Measurements from ENCODE around the gene LRP11. TPM values are rescaled to one million over a fixed set of nuclear protein-coding genes. Genes with fewer than 3 reads are reported as not detected.

The LRP11 gene
- total RNA-seq, 1 experiment from 2014 or later: 14.8 TPM

DNA sequence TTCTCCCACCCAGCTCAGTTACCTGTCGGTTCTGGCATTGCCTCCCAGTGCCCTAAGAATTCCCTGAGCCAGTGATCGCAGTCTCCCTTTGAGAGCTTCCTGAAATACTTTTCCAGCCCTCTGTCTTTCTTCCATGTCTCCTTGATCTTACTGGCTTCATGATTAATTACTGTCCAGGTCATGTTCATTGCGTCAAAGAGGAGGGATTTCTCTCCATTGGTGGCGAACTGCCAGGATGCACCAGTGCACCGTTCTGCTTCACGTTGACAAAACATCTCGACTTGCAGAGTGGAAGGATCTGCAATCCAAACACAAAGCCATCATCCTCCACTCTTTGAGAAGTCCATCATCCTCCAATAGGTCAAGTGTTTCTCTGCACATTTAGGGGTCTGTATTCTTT lies 25.2 kb upstream of the LRP11 start:
- Mint-ChIP-seq H3K4me1 (peaks cover 0 to 3% of the 10 kb centered on the region in 2 experiments; a peak in 2 of 4 replicates), H3K4me3 (no peak overlapping the region), H3K36me3 (ENCODE audit: insufficient read depth in 1 of 3, low read depth in 3 of 3) (no peaks in the 10 kb centered on the region), H3K27me3 (ENCODE audit: low read depth) (peaks cover 60% of the 10 kb centered on the region), H3K9me3 (no peaks in the 10 kb centered on the region), H3K27ac (no peak overlapping the region)
- H3K27ac ChIP-seq (ENCODE audit: insufficient read length, low read depth, low read length): no peak overlapping the region
- WGBS (ENCODE audit: extremely low coverage, insufficient read length, low lambda C conversion rate): no CpG with 5 or more reads among the region's 7 CpGs
- no peak overlapping the region for H2AFZ ChIP-seq (ENCODE audit: low read length)
- no peaks in the 10 kb centered on the region for H4K20me1 ChIP-seq (ENCODE audit: control insufficient read depth, insufficient read depth, insufficient read length)
- no peak overlapping the region for H2BK15ac ChIP-seq (ENCODE audit: low read depth, low read length)
- no peak overlapping the region for H3K9ac ChIP-seq (ENCODE audit: extremely low read depth, insufficient read length, low read length)
- no peaks in the 10 kb centered on the region for H3K23me2 ChIP-seq (ENCODE audit: insufficient read length, low read depth, low read length, poor library complexity, severe bottlenecking)
- no peak overlapping the region for H4K8ac ChIP-seq (replicated peaks; ENCODE audit: insufficient read length, low read depth, low read length)
- no peak overlapping the region for H2BK12ac ChIP-seq (ENCODE audit: insufficient read length, low read depth, low read length)
- no peak overlapping the region for H3K18ac ChIP-seq (ENCODE audit: insufficient read length, low read depth, low read length)
- H2AK5ac ChIP-seq (ENCODE audit: insufficient read length, low read length): no peak overlapping the region
- H2BK5ac ChIP-seq (ENCODE audit: insufficient read length, low read length): no peak overlapping the region
- H3K56ac ChIP-seq (ENCODE audit: insufficient read length, low read depth, low read length): no peak overlapping the region
- DNase-seq: no peak
- H3K23ac ChIP-seq (ENCODE audit: insufficient read length, low read depth, low read length): no peak overlapping the region
- H3K4me1 ChIP-seq (ENCODE audit: insufficient read depth, low read length): no peaks in the 10 kb centered on the region
- no peak overlapping the region for H4K5ac ChIP-seq (ENCODE audit: insufficient read length, low read depth, low read length)
- H3K27me3 ChIP-seq (ENCODE audit: insufficient read depth, low read length): no peaks in the 10 kb centered on the region
- no peak overlapping the region for H4K91ac ChIP-seq (ENCODE audit: insufficient read length, low read depth, low read length)
- no peaks in the 10 kb centered on the region for H3K79me1 ChIP-seq (ENCODE audit: insufficient read depth, low read depth, low read length, poor library complexity, severe bottlenecking)
- TF ChIP-seq, protein P1, sequence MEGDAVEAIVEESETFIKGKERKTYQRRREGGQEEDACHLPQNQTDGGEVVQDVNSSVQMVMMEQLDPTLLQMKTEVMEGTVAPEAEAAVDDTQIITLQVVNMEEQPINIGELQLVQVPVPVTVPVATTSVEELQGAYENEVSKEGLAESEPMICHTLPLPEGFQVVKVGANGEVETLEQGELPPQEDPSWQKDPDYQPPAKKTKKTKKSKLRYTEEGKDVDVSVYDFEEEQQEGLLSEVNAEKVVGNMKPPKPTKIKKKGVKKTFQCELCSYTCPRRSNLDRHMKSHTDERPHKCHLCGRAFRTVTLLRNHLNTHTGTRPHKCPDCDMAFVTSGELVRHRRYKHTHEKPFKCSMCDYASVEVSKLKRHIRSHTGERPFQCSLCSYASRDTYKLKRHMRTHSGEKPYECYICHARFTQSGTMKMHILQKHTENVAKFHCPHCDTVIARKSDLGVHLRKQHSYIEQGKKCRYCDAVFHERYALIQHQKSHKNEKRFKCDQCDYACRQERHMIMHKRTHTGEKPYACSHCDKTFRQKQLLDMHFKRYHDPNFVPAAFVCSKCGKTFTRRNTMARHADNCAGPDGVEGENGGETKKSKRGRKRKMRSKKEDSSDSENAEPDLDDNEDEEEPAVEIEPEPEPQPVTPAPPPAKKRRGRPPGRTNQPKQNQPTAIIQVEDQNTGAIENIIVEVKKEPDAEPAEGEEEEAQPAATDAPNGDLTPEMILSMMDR (conservative IDR thresholded peaks at IDR 0.05): no peak
- no peak overlapping the region for H3K4ac ChIP-seq (ENCODE audit: low read depth, low read length)
- H3K9me3 ChIP-seq (ENCODE audit: control insufficient read depth, low read depth, low read length): no peaks in the 10 kb centered on the region
- H2BK120ac ChIP-seq (ENCODE audit: low read depth, low read length, poor library complexity, severe bottlenecking): no peak overlapping the region
- H2BK20ac ChIP-seq (ENCODE audit: low read depth, low read length, poor library complexity, severe bottlenecking): no peak overlapping the region
- H3K4me2 ChIP-seq (ENCODE audit: insufficient read depth, insufficient read length, low read length): no peak overlapping the region
- H3K14ac ChIP-seq (ENCODE audit: insufficient read depth, low read length): no peak overlapping the region
- no peaks in the 10 kb centered on the region for H3K79me2 ChIP-seq (ENCODE audit: insufficient read depth, low read length)
- no peak overlapping the region for H3T11ph ChIP-seq (ENCODE audit: low read length)

Data from H9 (cell line).